CD8-positive, alpha-beta memory T cell (primary cell): Measurements from ENCODE around the gene PRODH2. TPM values are rescaled to one million over a fixed set of nuclear protein-coding genes. Genes with fewer than 3 reads are reported as not detected.

Experiments
- CTCF ChIA-PET: fragments of 350-600 bp; sonication (Branson Sonifier 250); formaldehyde crosslinking; loops from one replicate; lab custom pipeline; 2021; ENCODE audit warnings: antibody characterized with exemption; lab: Charles Lee
- POLR2A ChIA-PET: fragments of 350-600 bp; sonication (Branson Sonifier 250); formaldehyde crosslinking; loops from one replicate; lab custom pipeline; 2021; ENCODE audit warnings: antibody characterized with exemption; lab: Charles Lee
- DNase-seq, 5 donors: peaks; one replicate each; pipeline versions ENCODE4 v3.0.0 to v3.0.0-alpha.2; 2020 to 2022; ENCODE audit warnings: mixed read lengths in 1 of 5
- H3K27ac ChIP-seq: one replicate; pipeline ENCODE4 v1.7.0; 2013; ENCODE audit warnings: low read depth, mild to moderate bottlenecking, low read length, moderate library complexity
- H3K27me3 ChIP-seq: 2 replicates; pipeline ENCODE4 v1.7.0; 2013; ENCODE audit warnings: low read length, mild to moderate bottlenecking; ENCODE audit not compliant: insufficient read depth, poor library complexity, severe bottlenecking
- H3K36me3 ChIP-seq: 2 replicates; pipeline ENCODE4 v1.7.0; 2013; ENCODE audit warnings: mild to moderate bottlenecking, low read length, moderate library complexity; ENCODE audit not compliant: insufficient read depth
- H3K4me1 ChIP-seq: 2 replicates; pipeline ENCODE4 v1.7.0; 2013; ENCODE audit warnings: mild to moderate bottlenecking, low read length, moderate library complexity; ENCODE audit not compliant: insufficient read depth
- H3K4me3 ChIP-seq: 2 replicates; pipeline ENCODE4 v1.7.0; 2013; ENCODE audit warnings: mild to moderate bottlenecking, low read length
- H3K9me3 ChIP-seq: 2 replicates; pipeline ENCODE4 v1.7.0; 2013; ENCODE audit warnings: mild to moderate bottlenecking, low read length
- H3K27ac Mint-ChIP-seq, 8 donors: one replicate each; pipeline ENCODE4 v1.8.0; 2020 to 2021; ENCODE audit warnings: mixed read lengths in 8 of 8, mild to moderate bottlenecking in 6 of 8, inconsistent platforms in 3 of 8, moderate library complexity in 3 of 8
- H3K27me3 Mint-ChIP-seq, 2 donors: one replicate each; pipeline ENCODE4 v1.8.0; 2020 to 2021; ENCODE audit warnings: mixed read lengths in 2 of 2, mild to moderate bottlenecking in 1 of 2, moderate library complexity in 1 of 2
- H3K36me3 Mint-ChIP-seq, 3 donors: one replicate each; pipeline ENCODE4 v1.8.0; 2020 to 2021; ENCODE audit warnings: mixed read lengths in 3 of 3, inconsistent platforms in 1 of 3, mild to moderate bottlenecking in 1 of 3
- H3K4me1 Mint-ChIP-seq, 3 donors: one replicate each; pipeline ENCODE4 v1.8.0; 2020 to 2021; ENCODE audit warnings: mixed read lengths in 3 of 3, inconsistent platforms in 1 of 3, mild to moderate bottlenecking in 1 of 3
- H3K4me3 Mint-ChIP-seq, 7 donors: one replicate each; pipeline ENCODE4 v1.8.0; 2020 to 2021; ENCODE audit warnings: mixed read lengths in 7 of 7, mild to moderate bottlenecking in 6 of 7, moderate library complexity in 4 of 7, inconsistent platforms in 2 of 7
- H3K9me3 Mint-ChIP-seq, 5 donors: one replicate each; pipeline ENCODE4 v1.8.0; 2020 to 2022; ENCODE audit warnings: mixed read lengths in 5 of 5, mild to moderate bottlenecking in 3 of 5, moderate library complexity in 2 of 5, inconsistent platforms in 1 of 5
- polyA plus RNA-seq: library from polyadenylated mRNA; unstranded; fragments of 300-500 nt; fragmentation: Illumina TruSeq; gene quantifications from one replicate; pipeline ENCODE4 v1.2.3, GENCODE V29; 2021
- total RNA-seq, 2 experiments: library from RNA; stranded (reverse); gene quantifications; one replicate each; pipeline ENCODE4 v1.2.3, GENCODE V29; 2021

PRODH2 gene
- total and polyA plus RNA-seq, 3 experiments from 2014 or later: not detected

GRCh38 chr19:35832054-35832453 lies 19.4 kb upstream of the PRODH2 start:
- no peak overlapping the region for H3K27ac Mint-ChIP-seq
- H3K27me3 ChIP-seq: no peaks in the 10 kb centered on the region
- H3K36me3 ChIP-seq: no peaks in the 10 kb centered on the region
- no peak overlapping the region for H3K4me3 ChIP-seq
- no peaks in the 10 kb centered on the region for H3K9me3 ChIP-seq
- no peak overlapping the region for H3K27ac ChIP-seq
- H3K9me3 Mint-ChIP-seq: peaks cover 0 to 3% (median 0%) of the 10 kb centered on the region in 5 donors
- H3K4me1 ChIP-seq: no peaks in the 10 kb centered on the region
- no peak overlapping the region for H3K4me3 Mint-ChIP-seq
- CTCF ChIA-PET: no interaction called here
- POLR2A ChIA-PET: interaction anchor here (0.6 kb wide), 1 partner anchor 821 kb away, joined by 7 read pairs; no protein-coding TSS in a partner anchor
- peaks cover 17 to 56% of the 10 kb centered on the region in 2 donors for H3K27me3 Mint-ChIP-seq
- H3K36me3 Mint-ChIP-seq: no peaks in the 10 kb centered on the region
- no peak for DNase-seq
- H3K4me1 Mint-ChIP-seq: no peaks in the 10 kb centered on the region

DNA sequence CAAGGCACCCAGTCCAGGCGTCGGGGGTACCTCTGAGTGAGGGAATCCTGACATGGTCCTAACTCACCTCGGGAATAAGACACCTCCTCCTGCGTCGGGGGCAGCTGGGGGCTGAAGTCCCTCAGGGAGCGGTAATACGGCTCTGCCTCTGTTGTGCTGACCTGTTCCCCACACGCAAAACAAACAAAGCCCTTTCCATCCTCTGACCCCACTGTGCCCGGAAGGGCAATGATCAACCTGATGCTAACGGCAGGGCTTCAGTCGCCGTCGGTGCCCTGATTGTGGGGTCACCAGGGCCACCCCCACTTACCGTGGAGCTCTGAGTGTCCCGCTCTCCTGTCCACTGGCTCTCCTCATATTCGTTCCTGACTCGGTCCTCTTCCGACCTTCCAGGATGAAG lies 18.3 kb upstream of the PRODH2 start:
- H3K27me3 ChIP-seq: no peaks in the 10 kb centered on the region
- H3K27ac ChIP-seq: no peak overlapping the region
- H3K9me3 ChIP-seq: no peaks in the 10 kb centered on the region
- no peak overlapping the region for H3K4me3 ChIP-seq
- Mint-ChIP-seq H3K27me3 (peaks cover 14 to 54% of the 10 kb centered on the region in 2 donors), H3K4me3 (no peak overlapping the region), H3K9me3 (peaks cover 0 to 3% (median 0%) of the 10 kb centered on the region in 5 donors), H3K4me1 (no peaks in the 10 kb centered on the region), H3K27ac (no peak overlapping the region), H3K36me3 (no peaks in the 10 kb centered on the region)
- H3K36me3 ChIP-seq: no peaks in the 10 kb centered on the region
- POLR2A ChIA-PET: no interaction called here
- DNase-seq: no peak
- no peaks in the 10 kb centered on the region for H3K4me1 ChIP-seq
- CTCF ChIA-PET: no interaction called here

- peaks cover 19 to 51% of the 10 kb centered on the region in 2 donors for H3K27me3 Mint-ChIP-seq
- Histone ChIP-seq H3K4me1 (no peaks in the 10 kb centered on the region), H3K4me3 (no peak overlapping the region), H3K36me3 (no peaks in the 10 kb centered on the region), H3K27ac (no peak overlapping the region), H3K9me3 (no peaks in the 10 kb centered on the region), H3K27me3 (no peaks in the 10 kb centered on the region)
- no peaks in the 10 kb centered on the region for H3K36me3 Mint-ChIP-seq
- no peaks in the 10 kb centered on the region for H3K4me1 Mint-ChIP-seq
- H3K27ac Mint-ChIP-seq: peak overlapping the region in 1 of 8 donors; percentile 6
- peak in 4 of 5 donors; percentile 23 to 62 (median 28) for DNase-seq
- H3K9me3 Mint-ChIP-seq: peaks cover 0 to 3% (median 0%) of the 10 kb centered on the region in 5 donors
- CTCF ChIA-PET: no interaction called here
- H3K4me3 Mint-ChIP-seq: no peak overlapping the region
- POLR2A ChIA-PET: no interaction called here
These were observed 16.2 kb upstream of the PRODH2 start for GRCh38 chr19:35828692-35829301.

DNA sequence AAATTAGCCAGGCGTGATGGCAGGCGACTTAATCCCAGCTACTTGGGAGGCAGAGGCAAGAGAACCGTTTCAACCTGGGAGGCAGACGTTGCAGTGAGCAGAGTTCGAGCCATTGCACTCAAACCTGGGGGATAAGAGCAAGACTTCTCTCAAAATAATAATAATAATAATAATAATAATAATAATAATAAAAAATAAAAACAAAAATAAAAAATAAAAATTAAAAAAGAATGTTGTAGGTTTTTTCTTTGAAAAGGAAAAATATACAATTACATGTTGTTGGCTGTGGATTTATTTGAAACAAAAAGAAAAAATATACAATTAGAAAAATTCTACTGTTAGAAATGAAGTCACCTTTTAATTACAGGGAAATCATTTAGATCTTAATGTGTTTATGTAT lies 11.5 kb upstream of the PRODH2 start:
- Mint-ChIP-seq H3K27me3 (peaks cover 17 to 39% of the 10 kb centered on the region in 2 donors), H3K4me3 (no peak overlapping the region), H3K4me1 (peaks cover 0 to 4% (median 0%) of the 10 kb centered on the region in 3 donors), H3K27ac (no peak overlapping the region), H3K36me3 (no peaks in the 10 kb centered on the region), H3K9me3 (peaks cover 0 to 3% (median 0%) of the 10 kb centered on the region in 5 donors)
- H3K27ac ChIP-seq: no peak overlapping the region
- POLR2A ChIA-PET: no interaction called here
- H3K36me3 ChIP-seq: no peaks in the 10 kb centered on the region
- H3K4me1 ChIP-seq: no peaks in the 10 kb centered on the region
- H3K4me3 ChIP-seq: no peak overlapping the region
- peaks cover 3% of the 10 kb centered on the region for H3K27me3 ChIP-seq
- no peaks in the 10 kb centered on the region for H3K9me3 ChIP-seq
- DNase-seq: no peak
- CTCF ChIA-PET: no interaction called here

GRCh38 chr19:35822579-35822978 lies 9.9 kb upstream of the PRODH2 start:
- Histone ChIP-seq H3K27ac (no peak overlapping the region), H3K4me1 (no peaks in the 10 kb centered on the region), H3K4me3 (no peak overlapping the region), H3K27me3 (peaks cover 3% of the 10 kb centered on the region), H3K9me3 (no peaks in the 10 kb centered on the region), H3K36me3 (no peaks in the 10 kb centered on the region)
- POLR2A ChIA-PET: no interaction called here
- no peak overlapping the region for H3K27ac Mint-ChIP-seq
- CTCF ChIA-PET: no interaction called here
- no peak overlapping the region for H3K4me3 Mint-ChIP-seq
- peaks cover 0 to 4% (median 0%) of the 10 kb centered on the region in 3 donors for H3K4me1 Mint-ChIP-seq
- H3K36me3 Mint-ChIP-seq: no peaks in the 10 kb centered on the region
- no peaks in the 10 kb centered on the region for H3K9me3 Mint-ChIP-seq
- DNase-seq: no peak
- H3K27me3 Mint-ChIP-seq: peaks cover 26 to 41% of the 10 kb centered on the region in 2 donors

GRCh38 chr19:35818445-35818844 lies 5.8 kb upstream of the PRODH2 start:
- no peak overlapping the region for H3K27ac ChIP-seq
- H3K4me1 Mint-ChIP-seq: peaks cover 0 to 4% (median 0%) of the 10 kb centered on the region in 3 donors
- H3K27me3 ChIP-seq: peaks cover 3% of the 10 kb centered on the region
- POLR2A ChIA-PET: interaction anchor here (0.7 kb wide), 1 partner anchor 96 kb away, joined by 6 read pairs; no protein-coding TSS in a partner anchor
- H3K4me1 ChIP-seq: no peaks in the 10 kb centered on the region
- H3K9me3 ChIP-seq: no peaks in the 10 kb centered on the region
- DNase-seq: no peak
- peaks cover 28 to 34% of the 10 kb centered on the region in 2 donors for H3K27me3 Mint-ChIP-seq
- no peak overlapping the region for H3K27ac Mint-ChIP-seq
- CTCF ChIA-PET: no interaction called here
- no peaks in the 10 kb centered on the region for H3K9me3 Mint-ChIP-seq
- no peaks in the 10 kb centered on the region for H3K36me3 Mint-ChIP-seq
- no peak overlapping the region for H3K4me3 ChIP-seq
- H3K4me3 Mint-ChIP-seq: no peak overlapping the region
- no peaks in the 10 kb centered on the region for H3K36me3 ChIP-seq

GRCh38 chr19:35816846-35817245 lies 4.2 kb upstream of the PRODH2 start:
- no peak overlapping the region for H3K4me3 Mint-ChIP-seq
- Histone ChIP-seq H3K27me3 (no peaks in the 10 kb centered on the region), H3K36me3 (no peaks in the 10 kb centered on the region), H3K4me3 (no peak overlapping the region), H3K4me1 (no peaks in the 10 kb centered on the region), H3K9me3 (no peaks in the 10 kb centered on the region), H3K27ac (no peak overlapping the region)
- no peaks in the 10 kb centered on the region for H3K9me3 Mint-ChIP-seq
- peaks cover 0 to 4% (median 0%) of the 10 kb centered on the region in 3 donors for H3K4me1 Mint-ChIP-seq
- POLR2A ChIA-PET: no interaction called here
- CTCF ChIA-PET: no interaction called here
- peaks cover 24 to 29% of the 10 kb centered on the region in 2 donors for H3K27me3 Mint-ChIP-seq
- no peak overlapping the region for H3K27ac Mint-ChIP-seq
- H3K36me3 Mint-ChIP-seq: no peaks in the 10 kb centered on the region
- DNase-seq: no peak

- POLR2A ChIA-PET: no interaction called here
- H3K27ac Mint-ChIP-seq: peak overlapping the region in 1 of 8 donors; percentile 66
These were observed 3.6 kb upstream of the PRODH2 start for GRCh38 chr19:35816262-35816661.

More at GRCh38 chr19:35816262-35816661, 3.6 kb upstream of the PRODH2 start:
- Mint-ChIP-seq H3K4me3 (no peak overlapping the region), H3K4me1 (peaks cover 0 to 4% (median 0%) of the 10 kb centered on the region in 3 donors), H3K9me3 (no peaks in the 10 kb centered on the region), H3K36me3 (no peaks in the 10 kb centered on the region), H3K27me3 (peaks cover 29 to 34% of the 10 kb centered on the region in 2 donors)
- Histone ChIP-seq H3K27ac (no peak overlapping the region), H3K4me3 (no peak overlapping the region), H3K27me3 (no peaks in the 10 kb centered on the region), H3K4me1 (no peaks in the 10 kb centered on the region), H3K36me3 (no peaks in the 10 kb centered on the region), H3K9me3 (no peaks in the 10 kb centered on the region)
- CTCF ChIA-PET: no interaction called here
- DNase-seq: no peak
